HG02678 (cell line): ENCODE data around the gene PTPRN2.
"Not testable (repeated sequence)": the region's sequence is repeated elsewhere in the genome, so short reads cannot be mapped to it uniquely, and the experiment has no call there.

Experiments
- ATAC-seq: cut with Tn5 transposase; IDR thresholded peaks from one replicate; pipeline ENCODE4 v1.9.1; 2021; ENCODE audit warnings: mild to moderate bottlenecking, moderate library complexity; ENCODE audit not compliant: unreplicated experiment

The PTPRN2 gene

GRCh38 chr7:158165711-158166110 lies 421.9 kb downstream of the PTPRN2 start:
- no peak for ATAC-seq

- no peak for ATAC-seq
Measured at GRCh38 chr7:158164101-158165095, 423.2 kb downstream of the PTPRN2 start.

- ATAC-seq: no peak
Measured at GRCh38 chr7:158161194-158161593, 426.4 kb downstream of the PTPRN2 start.

GRCh38 chr7:158160199-158160598 lies 427.4 kb downstream of the PTPRN2 start:
- no peak for ATAC-seq

GRCh38 chr7:158157460-158157859 lies 430.2 kb downstream of the PTPRN2 start:
- no peak for ATAC-seq

- not testable (repeated sequence) for ATAC-seq
Measured at GRCh38 chr7:158151273-158151672, 436.4 kb downstream of the PTPRN2 start.

GRCh38 chr7:158150234-158150633 lies 437.4 kb downstream of the PTPRN2 start:
- ATAC-seq: no peak

- ATAC-seq: not testable (repeated sequence)
Measured at GRCh38 chr7:158147431-158147830, 440.2 kb downstream of the PTPRN2 start.

- ATAC-seq: no peak
Measured at GRCh38 chr7:158145370-158145769, 442.3 kb downstream of the PTPRN2 start.

- no peak for ATAC-seq
Measured at GRCh38 chr7:158143196-158144120, 444.2 kb downstream of the PTPRN2 start.

GRCh38 chr7:158142657-158143056 lies 445.0 kb downstream of the PTPRN2 start:
- ATAC-seq: no peak

GRCh38 chr7:158141806-158142518 lies 445.7 kb downstream of the PTPRN2 start:
- ATAC-seq: no peak

GRCh38 chr7:158141221-158141582 lies 446.4 kb downstream of the PTPRN2 start:
- no peak for ATAC-seq

- no peak for ATAC-seq
Measured at GRCh38 chr7:158140538-158141220, 446.9 kb downstream of the PTPRN2 start.

- no peak for ATAC-seq
Measured at GRCh38 chr7:158139499-158139898, 448.1 kb downstream of the PTPRN2 start.

GRCh38 chr7:158138329-158138597 lies 449.4 kb downstream of the PTPRN2 start:
- ATAC-seq: no peak

GRCh38 chr7:158137516-158138328 lies 449.9 kb downstream of the PTPRN2 start:
- no peak for ATAC-seq

GRCh38 chr7:158135931-158136330 lies 451.7 kb downstream of the PTPRN2 start:
- no peak for ATAC-seq

GRCh38 chr7:158134824-158135223 lies 452.8 kb downstream of the PTPRN2 start:
- ATAC-seq: no peak
